HepG2 (cell line): Measurements from ENCODE around the gene ATL2. TPM values are rescaled to one million over a fixed set of nuclear protein-coding genes. Genes with fewer than 3 reads are reported as not detected.

Experiments used
- CEBPB ChIP-seq: IDR thresholded peaks from 2 replicates; pipeline ENCODE4 v1.6.1; 2011; ENCODE audit warnings: low read depth, low read length, improper control_type of control experiment, borderline replicate concordance
- SOX13 ChIP-seq, 3 experiments: fragments of 450-650 bp in 1 of 3; sonication (generic) in 1 of 3; formaldehyde crosslinking in 1 of 3; IDR thresholded peaks in 2 of 3; conservative IDR thresholded peaks in 1 of 3; 2 replicates each; pipeline versions ENCODE4 v1.5.0 to v1.6.1; 2016 to 2020; ENCODE audit warnings: antibody characterized with exemption in 1 of 3, mild to moderate bottlenecking in 1 of 3, missing compliant biosample characterization in 1 of 3, missing genetic modification reagents in 1 of 3, moderate library complexity in 1 of 3
- TMF1 ChIP-seq: sonication (generic); formaldehyde crosslinking; IDR thresholded peaks from 2 replicates; pipeline ENCODE4 v1.8.1; 2022; ENCODE audit warnings: low read depth, missing genetic modification reagents
- XRCC5 ChIP-seq: fragments of 200-400 bp; formaldehyde crosslinking; optimal IDR thresholded peaks from 2 replicates; pipeline ENCODE3; 2017; ENCODE audit warnings: mild to moderate bottlenecking, low read length
- ZNF331 ChIP-seq: sonication (generic); formaldehyde crosslinking; IDR thresholded peaks from 2 replicates; pipeline ENCODE4 v1.4.0; 2020; ENCODE audit warnings: missing genetic modification reagents
- ZNF543 ChIP-seq: sonication (generic); formaldehyde crosslinking; IDR thresholded peaks from 2 replicates; pipeline ENCODE4 v1.4.0; 2020; ENCODE audit warnings: mild to moderate bottlenecking, missing genetic modification reagents
- ZNF761 ChIP-seq: sonication (generic); formaldehyde crosslinking; conservative IDR thresholded peaks from 2 replicates; pipeline ENCODE4 v1.4.0; 2020; ENCODE audit warnings: mild to moderate bottlenecking, missing genetic modification reagents
- polyA plus RNA-seq, 8 experiments: library from polyadenylated mRNA; depleted of rRNA in 3 of 8; stranded (reverse) in 7 of 8; unstranded in 1 of 8; fragments of >200 nt; fragmentation: Illumina TruSeq in 4 of 8; extraction: Trizol in 4 of 8; gene quantifications; 2 replicates each; pipeline versions ENCODE4 v1.2.1 to v1.2.3, GENCODE V29; 2011 to 2016; ENCODE audit warnings: low read depth in 4 of 8, missing spikeins in 1 of 8, mixed read lengths in 1 of 8; ENCODE audit not compliant: insufficient read depth in 1 of 8
- total RNA-seq, 5 experiments: library from RNA; depleted of rRNA; stranded (reverse); fragments of >200 nt; fragmentation: Illumina TruSeq; extraction: Trizol; gene quantifications; 2 replicates each; pipeline ENCODE4 v1.2.3, GENCODE V29; 2016; ENCODE audit warnings: low read depth in 1 of 5
- TF ChIP-seq, protein P1 (sequence below), 2 experiments: sonication (generic) in 1 of 2; formaldehyde crosslinking in 1 of 2; IDR thresholded peaks; 2 replicates each; pipeline versions ENCODE4 v1.6.1 to v1.9.0; 2014 to 2022; ENCODE audit warnings: antibody characterized with exemption in 1 of 2, borderline replicate concordance in 1 of 2, inconsistent platforms in 1 of 2, low read depth in 1 of 2, missing genetic modification reagents in 1 of 2
- TF ChIP-seq, protein P2 (sequence below): sonication (generic); formaldehyde crosslinking; IDR thresholded peaks from 2 replicates; pipeline ENCODE4 v1.4.0; 2020; ENCODE audit warnings: mild to moderate bottlenecking, missing genetic modification reagents

Gene ATL2
- total and polyA plus RNA-seq, 2 of the 13 experiments (the other 11 are each of a cell fraction or from before 2014, with no cell fraction given): 56.5 to 119 TPM

DNA sequence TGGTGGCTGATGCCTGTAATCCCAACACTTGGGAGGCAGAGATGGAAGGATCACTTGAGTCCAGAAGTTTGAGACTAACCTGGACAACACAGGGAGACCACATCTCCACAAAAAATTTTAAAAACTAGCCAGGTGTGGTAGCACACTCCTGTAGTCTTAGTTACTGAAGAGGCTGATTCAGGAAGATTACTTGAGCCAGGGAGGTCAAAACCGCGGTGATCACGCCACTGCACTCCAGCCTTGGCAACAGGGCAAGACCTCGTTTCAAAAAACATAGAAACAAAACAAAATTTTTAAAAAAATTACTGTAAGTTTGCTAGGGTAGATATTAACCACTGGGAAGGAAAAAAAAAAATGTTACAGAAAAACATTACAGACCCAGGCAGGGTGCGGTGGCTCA is 5.8 kb downstream of the ATL2 start (continued):
- TF ChIP-seq, protein P1, sequence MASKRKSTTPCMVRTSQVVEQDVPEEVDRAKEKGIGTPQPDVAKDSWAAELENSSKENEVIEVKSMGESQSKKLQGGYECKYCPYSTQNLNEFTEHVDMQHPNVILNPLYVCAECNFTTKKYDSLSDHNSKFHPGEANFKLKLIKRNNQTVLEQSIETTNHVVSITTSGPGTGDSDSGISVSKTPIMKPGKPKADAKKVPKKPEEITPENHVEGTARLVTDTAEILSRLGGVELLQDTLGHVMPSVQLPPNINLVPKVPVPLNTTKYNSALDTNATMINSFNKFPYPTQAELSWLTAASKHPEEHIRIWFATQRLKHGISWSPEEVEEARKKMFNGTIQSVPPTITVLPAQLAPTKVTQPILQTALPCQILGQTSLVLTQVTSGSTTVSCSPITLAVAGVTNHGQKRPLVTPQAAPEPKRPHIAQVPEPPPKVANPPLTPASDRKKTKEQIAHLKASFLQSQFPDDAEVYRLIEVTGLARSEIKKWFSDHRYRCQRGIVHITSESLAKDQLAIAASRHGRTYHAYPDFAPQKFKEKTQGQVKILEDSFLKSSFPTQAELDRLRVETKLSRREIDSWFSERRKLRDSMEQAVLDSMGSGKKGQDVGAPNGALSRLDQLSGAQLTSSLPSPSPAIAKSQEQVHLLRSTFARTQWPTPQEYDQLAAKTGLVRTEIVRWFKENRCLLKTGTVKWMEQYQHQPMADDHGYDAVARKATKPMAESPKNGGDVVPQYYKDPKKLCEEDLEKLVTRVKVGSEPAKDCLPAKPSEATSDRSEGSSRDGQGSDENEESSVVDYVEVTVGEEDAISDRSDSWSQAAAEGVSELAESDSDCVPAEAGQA (IDR thresholded peaks at IDR 0.05; ENCODE audit: low read depth): no peak
- TF ChIP-seq, protein P1 (CRISPR knock-in tag; IDR thresholded peaks at IDR 0.05; ENCODE audit: borderline replicate concordance): no peak
- TF ChIP-seq ZNF761 (CRISPR knock-in tag) (no peak), XRCC5 (no peak), SOX13 (IDR thresholded peaks at IDR 0.05) (no peak), SOX13 (CRISPR knock-in tag; conservative IDR thresholded peaks at IDR 0.05 in 1 of 2, IDR thresholded peaks at IDR 0.05 in 1 of 2) (no peak), ZNF331 (CRISPR knock-in tag) (no peak), ZNF543 (CRISPR knock-in tag) (no peak), CEBPB (no peak), TMF1 (CRISPR knock-in tag) (no peak)
- TF ChIP-seq, protein P2, sequence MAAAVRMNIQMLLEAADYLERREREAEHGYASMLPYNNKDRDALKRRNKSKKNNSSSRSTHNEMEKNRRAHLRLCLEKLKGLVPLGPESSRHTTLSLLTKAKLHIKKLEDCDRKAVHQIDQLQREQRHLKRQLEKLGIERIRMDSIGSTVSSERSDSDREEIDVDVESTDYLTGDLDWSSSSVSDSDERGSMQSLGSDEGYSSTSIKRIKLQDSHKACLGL: no peak
